B cell (primary cell): Measurements from ENCODE around the gene GALM. TPM values are rescaled to one million over a fixed set of nuclear protein-coding genes. Genes with fewer than 3 reads are reported as not detected.
"Not testable (repeated sequence)": the region's sequence is repeated elsewhere in the genome, so short reads cannot be mapped to it uniquely, and the experiment has no call there.

Experiments
- ATAC-seq: fragments of 200-7000 bp; cut with Tn5 transposase; one replicate; pipeline ENCODE4 v1.10.0; 2021; ENCODE audit warnings: low read depth, mild to moderate bottlenecking, moderate number of reproducible peaks, moderate library complexity
- CTCF ChIA-PET: fragments of 350-600 bp; sonication (Branson Sonifier 250); formaldehyde crosslinking; loops from one replicate; lab custom pipeline; 2021; ENCODE audit warnings: antibody characterized with exemption, inconsistent platforms; lab: Charles Lee
- POLR2A ChIA-PET: fragments of 350-600 bp; sonication (Branson Sonifier 250); formaldehyde crosslinking; loops from one replicate; lab custom pipeline; 2021; ENCODE audit warnings: antibody characterized with exemption; lab: Charles Lee
- DNase-seq: peaks from one replicate; pipeline ENCODE4 v3.0.0; 2013
- H2AFZ ChIP-seq: 2 replicates; pipeline ENCODE4 v1.6.1; 2012; ENCODE audit warnings: mild to moderate bottlenecking, low read depth, low read length; ENCODE audit not compliant: insufficient read depth, poor library complexity, severe bottlenecking
- H3K27ac ChIP-seq, 2 donors: 1 replicate in 1 of 2; 2 replicates in 1 of 2; pipeline ENCODE4 v1.5.1; 2012 to 2013; ENCODE audit warnings: low read length in 2 of 2, mild to moderate bottlenecking in 2 of 2, moderate library complexity in 1 of 2
- H3K27me3 ChIP-seq, 4 experiments: fragments of 200-600 bp in 1 of 4; sonication (generic) in 1 of 4; replicated peaks in 1 of 4; 1 replicate in 2 of 4; 2 replicates in 2 of 4; pipeline versions ENCODE4 v1.6.1 to v1.7.0; 2013 to 2016; ENCODE audit warnings: low read length in 3 of 4, mild to moderate bottlenecking in 2 of 4, mixed read lengths in 1 of 4, moderate library complexity in 1 of 4; ENCODE audit not compliant: insufficient read depth in 4 of 4, control insufficient read depth in 3 of 4; ENCODE audit errors: control extremely low read depth in 1 of 4
- H3K36me3 ChIP-seq, 2 experiments: replicated peaks in 1 of 2; 1 replicate in 1 of 2; 2 replicates in 1 of 2; pipeline versions ENCODE4 v1.6.1 to v1.7.1; 2013; ENCODE audit warnings: low read length in 1 of 2; ENCODE audit not compliant: insufficient read depth in 2 of 2, control insufficient read depth in 1 of 2; ENCODE audit errors: control extremely low read depth in 1 of 2, extremely low read depth in 1 of 2
- H3K4me1 ChIP-seq, 2 donors: fragments of 200-600 bp in 1 of 2; sonication (generic) in 1 of 2; 1 replicate in 1 of 2; 2 replicates in 1 of 2; pipeline versions ENCODE4 v1.5.1 to v1.6.1; 2013 to 2017; ENCODE audit warnings: low read length in 2 of 2; ENCODE audit not compliant: control insufficient read depth in 2 of 2, insufficient read depth in 2 of 2
- H3K4me2 ChIP-seq: replicated peaks from 2 replicates; pipeline ENCODE3; 2012; ENCODE audit warnings: mild to moderate bottlenecking, low read depth, low read length; ENCODE audit not compliant: poor library complexity, severe bottlenecking
- H3K4me3 ChIP-seq, 5 experiments: fragments of 200-600 bp in 1 of 5; sonication (generic) in 1 of 5; 1 replicate in 3 of 5; 2 replicates in 2 of 5; pipeline versions ENCODE4 v1.5.1 to v1.7.0; 2011 to 2016; ENCODE audit warnings: low read length in 4 of 5, mild to moderate bottlenecking in 4 of 5, low read depth in 2 of 5, control low read depth in 1 of 5, moderate library complexity in 1 of 5; ENCODE audit not compliant: insufficient read depth in 1 of 5; ENCODE audit errors: control extremely low read depth in 1 of 5, extremely low read depth in 1 of 5
- H3K79me2 ChIP-seq: fragments of 200-600 bp; sonication (generic); one replicate; pipeline ENCODE4 v1.6.0; 2016; ENCODE audit warnings: low read length; ENCODE audit not compliant: control insufficient read depth, insufficient read depth
- H3K9ac ChIP-seq: fragments of 200-600 bp; sonication (generic); 2 replicates; pipeline ENCODE4 v1.6.1; 2017; ENCODE audit warnings: mild to moderate bottlenecking, low read length, moderate library complexity
- H3K9me3 ChIP-seq, 3 donors: one replicate each; pipeline versions ENCODE4 v1.6.1 to v1.7.1; 2013; ENCODE audit warnings: low read length in 2 of 3; ENCODE audit not compliant: control insufficient read depth in 2 of 3, insufficient read depth in 1 of 3; ENCODE audit errors: control extremely low read depth in 1 of 3
- H4K20me1 ChIP-seq: 2 replicates; pipeline ENCODE4 v1.6.0; 2012; ENCODE audit warnings: mild to moderate bottlenecking, low read length; ENCODE audit not compliant: insufficient read depth, control insufficient read depth, poor library complexity, severe bottlenecking
- H3K27ac Mint-ChIP-seq: one replicate; pipeline ENCODE4 v1.8.0; 2021; ENCODE audit warnings: mixed read lengths
- H3K27me3 Mint-ChIP-seq: one replicate; pipeline ENCODE4 v1.8.0; 2021; ENCODE audit warnings: mixed read lengths
- H3K4me1 Mint-ChIP-seq: one replicate; pipeline ENCODE4 v1.8.0; 2021; ENCODE audit warnings: mixed read lengths
- H3K4me3 Mint-ChIP-seq: one replicate; pipeline ENCODE4 v1.8.0; 2021; ENCODE audit warnings: mixed read lengths
- H3K9me3 Mint-ChIP-seq: one replicate; pipeline ENCODE4 v1.8.0; 2022; ENCODE audit warnings: mixed read lengths; ENCODE audit not compliant: insufficient read depth
- EZH2 ChIP-seq: IDR thresholded peaks from 2 replicates; pipeline ENCODE4 v1.6.1; 2012; ENCODE audit warnings: borderline replicate concordance, low read depth, mild to moderate bottlenecking, moderate library complexity, low read length; ENCODE audit not compliant: insufficient read depth, poor library complexity, severe bottlenecking
- WGBS: methylation state at CpG from one replicate; pipeline ENCODE4 v1.1.5; 2013; ENCODE audit warnings: missing lambda C conversion rate; ENCODE audit not compliant: insufficient coverage; 5-methylcytosine and 5-hydroxymethylcytosine counted together
- intact Hi-C: fragments of 100-400 bp; cut with micrococcal nuclease; formaldehyde crosslinking; loops from one replicate; pipeline ENCODE4 v1.10.0; 2022
- polyA plus RNA-seq: library from polyadenylated mRNA; depleted of rRNA; stranded (reverse); fragments of >200 nt; gene quantifications from 2 replicates; pipeline ENCODE4 v1.2.3, GENCODE V29; 2012
- total RNA-seq, 2 donors: library from RNA; stranded (reverse); fragments of 120-200 nt in 1 of 2; gene quantifications; 1 replicate in 1 of 2; 2 replicates in 1 of 2; pipeline versions ENCODE4 v1.2.3 to v1.2.4, GENCODE V29; 2013 to 2022
- TF ChIP-seq, protein P1 (sequence below): fragments of 200-600 bp; IDR thresholded peaks from one replicate; pipeline ENCODE4 v1.8.0; 2022; ENCODE audit warnings: antibody characterized with exemption, mild to moderate bottlenecking

GALM gene
- total and polyA plus RNA-seq, 2 donors (not counting 1 experiment from before 2014, with no cell fraction given): 5.1 to 9.7 TPM

DNA sequence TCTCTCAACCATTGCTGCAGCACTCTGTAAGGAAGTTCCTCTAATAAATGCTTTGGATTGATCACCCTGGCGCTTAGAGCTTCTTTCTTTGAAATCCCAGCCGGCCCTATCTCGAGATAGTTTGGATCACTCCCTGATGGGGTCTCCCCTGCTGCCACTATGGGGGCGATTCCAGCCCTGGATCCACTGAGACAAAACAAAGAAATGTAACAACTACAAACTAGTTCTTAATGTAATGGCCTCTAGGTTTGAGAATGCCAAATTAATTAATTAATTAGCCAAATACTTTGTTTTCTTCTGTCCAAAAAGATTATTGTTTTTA lies 70.0 kb downstream of the GALM start:
- 29% methylated on average over 1 of the region's 4 CpGs for WGBS
- no peak overlapping the region for H3K9ac ChIP-seq
- no peak overlapping the region for H2AFZ ChIP-seq
- H3K27me3 ChIP-seq: no peaks in the 10 kb centered on the region
- ChIA-PET CTCF (no interaction called here), POLR2A (interaction anchor here (0.7 kb wide), 1 partner anchor 71 kb away, joined by 4 read pairs; no protein-coding TSS in a partner anchor)
- H3K9me3 Mint-ChIP-seq: no peaks in the 10 kb centered on the region
- intact Hi-C loops: no loop called here
- H3K4me2 ChIP-seq: no peak overlapping the region
- TF ChIP-seq, protein P1, sequence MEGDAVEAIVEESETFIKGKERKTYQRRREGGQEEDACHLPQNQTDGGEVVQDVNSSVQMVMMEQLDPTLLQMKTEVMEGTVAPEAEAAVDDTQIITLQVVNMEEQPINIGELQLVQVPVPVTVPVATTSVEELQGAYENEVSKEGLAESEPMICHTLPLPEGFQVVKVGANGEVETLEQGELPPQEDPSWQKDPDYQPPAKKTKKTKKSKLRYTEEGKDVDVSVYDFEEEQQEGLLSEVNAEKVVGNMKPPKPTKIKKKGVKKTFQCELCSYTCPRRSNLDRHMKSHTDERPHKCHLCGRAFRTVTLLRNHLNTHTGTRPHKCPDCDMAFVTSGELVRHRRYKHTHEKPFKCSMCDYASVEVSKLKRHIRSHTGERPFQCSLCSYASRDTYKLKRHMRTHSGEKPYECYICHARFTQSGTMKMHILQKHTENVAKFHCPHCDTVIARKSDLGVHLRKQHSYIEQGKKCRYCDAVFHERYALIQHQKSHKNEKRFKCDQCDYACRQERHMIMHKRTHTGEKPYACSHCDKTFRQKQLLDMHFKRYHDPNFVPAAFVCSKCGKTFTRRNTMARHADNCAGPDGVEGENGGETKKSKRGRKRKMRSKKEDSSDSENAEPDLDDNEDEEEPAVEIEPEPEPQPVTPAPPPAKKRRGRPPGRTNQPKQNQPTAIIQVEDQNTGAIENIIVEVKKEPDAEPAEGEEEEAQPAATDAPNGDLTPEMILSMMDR: no peak
- TF ChIP-seq EZH2: no peak
- H3K27ac Mint-ChIP-seq: no peak overlapping the region
- peaks cover 4% of the 10 kb centered on the region for H3K4me1 Mint-ChIP-seq
- no peaks in the 10 kb centered on the region for H3K9me3 ChIP-seq
- no peaks in the 10 kb centered on the region for H3K27me3 Mint-ChIP-seq
- H3K79me2 ChIP-seq: peaks cover 14% of the 10 kb centered on the region
- H4K20me1 ChIP-seq: peaks cover 5% of the 10 kb centered on the region
- no peak for ATAC-seq
- no peaks in the 10 kb centered on the region for H3K4me1 ChIP-seq
- no peak for DNase-seq
- H3K27ac ChIP-seq: no peak overlapping the region
- H3K4me3 ChIP-seq: no peak overlapping the region
- peaks cover 2 to 47% of the 10 kb centered on the region in 2 experiments for H3K36me3 ChIP-seq
- no peak overlapping the region for H3K4me3 Mint-ChIP-seq

DNA sequence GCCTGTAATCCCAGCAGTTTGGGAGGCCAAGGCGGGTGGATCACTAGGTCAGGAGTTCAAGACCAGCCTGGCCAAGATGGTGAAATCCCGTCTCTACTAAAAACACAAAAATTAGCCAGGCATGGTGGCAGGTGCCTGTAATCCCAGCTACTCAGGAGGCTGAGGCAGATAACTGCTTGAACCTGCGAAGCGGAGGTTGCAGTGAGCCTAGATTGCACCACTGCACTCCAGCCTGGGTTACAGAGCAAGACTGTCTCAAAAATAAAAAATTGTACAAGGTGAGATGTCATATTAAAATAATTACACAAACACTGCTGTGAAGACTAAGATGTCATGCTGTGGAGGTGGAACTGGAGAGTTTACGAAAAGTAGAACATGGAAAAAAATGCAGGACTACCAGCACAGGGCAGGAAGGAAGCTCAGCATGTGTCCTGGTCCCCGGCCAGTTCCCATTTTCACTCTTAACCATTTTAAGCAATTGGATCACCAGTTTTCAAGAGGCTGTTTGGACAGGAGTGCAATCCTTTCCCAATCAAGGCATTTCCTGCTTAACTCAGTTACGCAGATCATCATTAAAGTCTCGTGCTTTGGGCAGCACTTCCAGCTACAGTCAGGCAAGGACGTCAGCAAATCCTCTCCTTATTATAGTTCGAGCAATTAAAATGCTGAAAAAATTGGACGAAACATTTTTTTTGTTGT lies 71.2 kb downstream of the GALM start:
- H3K27me3 Mint-ChIP-seq, H3K4me1 ChIP-seq, intact Hi-C loops, DNase-seq, H3K27me3 ChIP-seq, H3K27ac ChIP-seq, H3K9ac ChIP-seq, H3K4me3 ChIP-seq, H2AFZ ChIP-seq, H3K27ac Mint-ChIP-seq, ATAC-seq, H3K4me3 Mint-ChIP-seq, H3K4me1 Mint-ChIP-seq, POLR2A ChIA-PET, H3K9me3 Mint-ChIP-seq, H4K20me1 ChIP-seq, H3K9me3 ChIP-seq, H3K4me2 ChIP-seq: not testable (repeated sequence)
- H3K36me3 ChIP-seq: peaks cover 2 to 45% of the 10 kb centered on the region in 2 experiments
- CTCF ChIA-PET: interaction anchor here (1.6 kb wide), 1 partner anchor 155 kb away, joined by 7 read pairs; no protein-coding TSS in a partner anchor
- 95% methylated on average over 8 of the region's 11 CpGs for WGBS
- H3K79me2 ChIP-seq: peaks cover 14% of the 10 kb centered on the region
